ENCODE results near the gene SREBF1.
A peak's percentile ranks its signal among the peaks of the same experiment; 100 is the strongest.

Gene SREBF1

DNA sequence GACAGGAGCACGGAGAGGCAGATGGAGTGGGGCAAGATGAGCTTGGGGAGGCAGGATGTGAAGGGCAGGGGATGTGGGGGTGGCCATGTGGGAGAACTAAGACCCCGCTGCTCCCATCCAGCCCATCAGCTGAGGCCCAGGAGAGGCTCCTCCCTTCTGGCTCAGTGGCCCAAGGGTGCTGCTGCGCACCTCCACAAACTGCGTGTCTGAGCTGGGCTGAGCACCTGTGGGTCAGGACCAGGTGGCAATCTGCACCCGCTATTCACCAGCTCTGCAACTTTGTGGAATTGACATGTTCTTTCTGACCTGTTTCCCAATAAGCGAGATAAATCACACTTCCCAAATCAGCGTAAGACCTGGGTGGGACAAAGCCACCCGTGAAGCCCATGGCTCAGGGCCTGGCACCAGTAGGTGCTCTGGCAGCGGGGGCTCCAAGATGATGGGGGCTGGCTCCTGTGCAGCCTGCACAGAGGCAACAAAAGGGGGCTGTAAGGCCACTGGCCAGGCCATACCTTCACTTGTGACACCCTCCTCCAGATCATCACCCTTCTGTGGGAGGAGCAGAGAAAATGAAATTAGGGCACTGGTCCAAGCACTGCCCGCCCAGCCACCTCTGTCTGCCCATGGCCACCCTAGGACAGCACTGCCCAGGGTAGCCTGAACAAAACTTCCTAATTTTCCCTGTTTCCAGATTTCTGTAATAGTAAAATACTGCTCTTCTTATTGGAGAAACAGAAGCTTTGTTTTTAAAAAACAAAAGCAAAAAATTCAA lies 11.7 kb upstream of the SREBF1 start:
- Histone ChIP-seq H2BK120ac (ENCODE audit: low read depth, low read length) (no peak overlapping the region), H4K91ac (ENCODE audit: low read depth, low read length, poor library complexity) (no peak overlapping the region), H2AFZ (ENCODE audit: low read length) (no peak overlapping the region), H3K9me3 (replicated peaks in 1 of 2; ENCODE audit: control insufficient read depth in 2 of 2, insufficient read depth in 1 of 2, low read depth in 1 of 2, low read length in 2 of 2) (no peaks in the 10 kb centered on the region), H3K4me2 (ENCODE audit: insufficient read depth, low read length, poor library complexity, severe bottlenecking) (no peak overlapping the region), H3K4me3 (ENCODE audit: low read length in 2 of 2) (no peak overlapping the region), H3K4ac (ENCODE audit: low read length) (peak overlapping the region; percentile 4), H3K79me1 (ENCODE audit: low read depth, low read length) (no peaks in the 10 kb centered on the region), H3K36me3 (replicated peaks in 1 of 2; ENCODE audit: control insufficient read depth in 2 of 2, insufficient read depth in 2 of 2, low read length in 2 of 2) (no peaks in the 10 kb centered on the region), H4K8ac (ENCODE audit: low read depth, low read length) (no peak overlapping the region), H2BK12ac (ENCODE audit: low read length) (peak overlapping the region; percentile 88), H3K9ac (ENCODE audit: low read depth, low read length, poor library complexity) (peak overlapping the region; percentile 8), H3K23ac (ENCODE audit: low read depth, low read length, poor library complexity) (peak overlapping the region; percentile 25), H3K27me3 (ENCODE audit: control insufficient read depth in 3 of 3, insufficient read depth in 3 of 3, low read depth in 1 of 3, low read length in 3 of 3) (no peaks in the 10 kb centered on the region), H3K4me1 (ENCODE audit: control insufficient read depth in 2 of 2, insufficient read depth in 1 of 2, low read depth in 1 of 2, low read length in 2 of 2) (peaks cover 39 to 45% of the 10 kb centered on the region in 2 donors), H2BK15ac (ENCODE audit: low read length) (peak overlapping the region; percentile 93), H3K14ac (ENCODE audit: low read length) (peak overlapping the region; percentile 92), H3K18ac (ENCODE audit: low read length) (peak overlapping the region; percentile 85), H3K27ac (replicated peaks; ENCODE audit: low read length) (no peak overlapping the region), H2AK5ac (ENCODE audit: low read depth, low read length) (peak overlapping the region; percentile 95), H2BK5ac (ENCODE audit: low read length) (peak overlapping the region; percentile 44)
- no CpG with 5 or more reads among the region's 10 CpGs for WGBS, 2 donors (ENCODE audit: extremely low coverage in 2 of 2, insufficient read length in 2 of 2, insufficient replicate concordance in 1 of 2)
- no peak for DNase-seq (ENCODE audit: low spot score)

DNA sequence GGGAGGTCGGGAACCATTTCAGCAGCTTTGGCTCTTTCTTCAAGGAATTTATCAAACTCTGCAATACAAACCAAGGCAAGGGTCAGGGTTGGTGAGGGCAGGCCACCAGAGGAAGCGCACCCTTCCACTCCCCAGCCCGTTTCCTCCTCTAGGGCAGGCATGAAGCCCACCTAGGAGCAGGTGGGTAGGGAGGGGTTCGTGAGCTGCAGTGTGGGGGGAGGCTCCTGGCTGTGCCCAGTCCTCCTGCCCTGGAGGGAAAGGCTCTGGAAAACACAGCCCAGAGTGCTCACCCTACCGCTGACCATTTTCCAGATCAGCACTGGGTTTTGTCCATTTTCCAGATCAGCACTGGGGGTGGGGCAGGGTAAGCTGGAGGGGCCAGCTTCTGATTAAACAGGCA lies 10.9 kb upstream of the SREBF1 start:
- no peak for DNase-seq (ENCODE audit: low spot score)
- Histone ChIP-seq H3K4me3 (ENCODE audit: low read length in 2 of 2) (no peak overlapping the region), H3K27me3 (ENCODE audit: control insufficient read depth in 3 of 3, insufficient read depth in 3 of 3, low read depth in 1 of 3, low read length in 3 of 3) (no peaks in the 10 kb centered on the region), H3K4me2 (ENCODE audit: insufficient read depth, low read length, poor library complexity, severe bottlenecking) (no peak overlapping the region), H3K9ac (ENCODE audit: low read depth, low read length, poor library complexity) (no peak overlapping the region), H3K4me1 (ENCODE audit: control insufficient read depth in 2 of 2, insufficient read depth in 1 of 2, low read depth in 1 of 2, low read length in 2 of 2) (peaks cover 39 to 41% of the 10 kb centered on the region in 2 donors), H3K4ac (ENCODE audit: low read length) (no peak overlapping the region), H2AFZ (ENCODE audit: low read length) (no peak overlapping the region), H3K23ac (ENCODE audit: low read depth, low read length, poor library complexity) (peak overlapping the region; percentile 26), H3K9me3 (replicated peaks in 1 of 2; ENCODE audit: control insufficient read depth in 2 of 2, insufficient read depth in 1 of 2, low read depth in 1 of 2, low read length in 2 of 2) (no peaks in the 10 kb centered on the region), H3K18ac (ENCODE audit: low read length) (peak overlapping the region; percentile 86), H2BK12ac (ENCODE audit: low read length) (peak overlapping the region; percentile 88), H2BK5ac (ENCODE audit: low read length) (no peak overlapping the region), H4K91ac (ENCODE audit: low read depth, low read length, poor library complexity) (no peak overlapping the region), H2AK5ac (ENCODE audit: low read depth, low read length) (peak overlapping the region; percentile 95), H3K27ac (replicated peaks; ENCODE audit: low read length) (no peak overlapping the region), H3K36me3 (replicated peaks in 1 of 2; ENCODE audit: control insufficient read depth in 2 of 2, insufficient read depth in 2 of 2, low read length in 2 of 2) (no peaks in the 10 kb centered on the region), H4K8ac (ENCODE audit: low read depth, low read length) (no peak overlapping the region), H3K79me1 (ENCODE audit: low read depth, low read length) (no peaks in the 10 kb centered on the region), H2BK15ac (ENCODE audit: low read length) (peak overlapping the region; percentile 93), H3K14ac (ENCODE audit: low read length) (no peak overlapping the region), H2BK120ac (ENCODE audit: low read depth, low read length) (no peak overlapping the region)
- no CpG with 5 or more reads among the region's 5 CpGs for WGBS, 2 donors (ENCODE audit: extremely low coverage in 2 of 2, insufficient read length in 2 of 2, insufficient replicate concordance in 1 of 2)

- Histone ChIP-seq H4K8ac (ENCODE audit: low read depth, low read length) (no peak overlapping the region), H3K27ac (replicated peaks; ENCODE audit: low read length) (no peak overlapping the region), H2BK15ac (ENCODE audit: low read length) (peak overlapping the region; percentile 93), H2AK5ac (ENCODE audit: low read depth, low read length) (peak overlapping the region; percentile 95), H3K27me3 (ENCODE audit: control insufficient read depth in 3 of 3, insufficient read depth in 3 of 3, low read depth in 1 of 3, low read length in 3 of 3) (no peaks in the 10 kb centered on the region), H2AFZ (ENCODE audit: low read length) (no peak overlapping the region), H2BK5ac (ENCODE audit: low read length) (no peak overlapping the region), H3K4me3 (ENCODE audit: low read length in 2 of 2) (no peak overlapping the region), H3K9ac (ENCODE audit: low read depth, low read length, poor library complexity) (peak overlapping the region; percentile 67), H3K23ac (ENCODE audit: low read depth, low read length, poor library complexity) (peak overlapping the region; percentile 17), H2BK12ac (ENCODE audit: low read length) (no peak overlapping the region), H3K4me1 (ENCODE audit: control insufficient read depth in 2 of 2, insufficient read depth in 1 of 2, low read depth in 1 of 2, low read length in 2 of 2) (peaks cover 38 to 40% of the 10 kb centered on the region in 2 donors), H2BK120ac (ENCODE audit: low read depth, low read length) (no peak overlapping the region), H3K9me3 (replicated peaks in 1 of 2; ENCODE audit: control insufficient read depth in 2 of 2, insufficient read depth in 1 of 2, low read depth in 1 of 2, low read length in 2 of 2) (no peaks in the 10 kb centered on the region), H3K36me3 (replicated peaks in 1 of 2; ENCODE audit: control insufficient read depth in 2 of 2, insufficient read depth in 2 of 2, low read length in 2 of 2) (no peaks in the 10 kb centered on the region), H3K4me2 (ENCODE audit: insufficient read depth, low read length, poor library complexity, severe bottlenecking) (no peak overlapping the region), H4K91ac (ENCODE audit: low read depth, low read length, poor library complexity) (no peak overlapping the region), H3K18ac (ENCODE audit: low read length) (peak overlapping the region; percentile 78), H3K4ac (ENCODE audit: low read length) (no peak overlapping the region), H3K14ac (ENCODE audit: low read length) (no peak overlapping the region), H3K79me1 (ENCODE audit: low read depth, low read length) (no peaks in the 10 kb centered on the region)
- no CpG with 5 or more reads among the region's 17 CpGs for WGBS, 2 donors (ENCODE audit: extremely low coverage in 2 of 2, insufficient read length in 2 of 2, insufficient replicate concordance in 1 of 2)
- no peak for DNase-seq (ENCODE audit: low spot score)
Measured at GRCh38 chr17:17847118-17847689, 10.4 kb upstream of the SREBF1 start.

GRCh38 chr17:17846645-17847044 lies 9.9 kb upstream of the SREBF1 start:
- Histone ChIP-seq H3K4ac (ENCODE audit: low read length) (no peak overlapping the region), H3K79me1 (ENCODE audit: low read depth, low read length) (no peaks in the 10 kb centered on the region), H2BK12ac (ENCODE audit: low read length) (peak overlapping the region; percentile 50), H3K18ac (ENCODE audit: low read length) (peak overlapping the region; percentile 76), H3K23ac (ENCODE audit: low read depth, low read length, poor library complexity) (peak overlapping the region; percentile 62), H3K4me2 (ENCODE audit: insufficient read depth, low read length, poor library complexity, severe bottlenecking) (no peak overlapping the region), H2BK120ac (ENCODE audit: low read depth, low read length) (no peak overlapping the region), H2AK5ac (ENCODE audit: low read depth, low read length) (peak overlapping the region; percentile 95), H3K4me3 (ENCODE audit: low read length in 2 of 2) (no peak overlapping the region), H2AFZ (ENCODE audit: low read length) (no peak overlapping the region), H3K27ac (replicated peaks; ENCODE audit: low read length) (no peak overlapping the region), H3K9me3 (replicated peaks in 1 of 2; ENCODE audit: control insufficient read depth in 2 of 2, insufficient read depth in 1 of 2, low read depth in 1 of 2, low read length in 2 of 2) (no peaks in the 10 kb centered on the region), H3K4me1 (ENCODE audit: control insufficient read depth in 2 of 2, insufficient read depth in 1 of 2, low read depth in 1 of 2, low read length in 2 of 2) (peaks cover 32 to 36% of the 10 kb centered on the region in 2 donors), H3K27me3 (ENCODE audit: control insufficient read depth in 3 of 3, insufficient read depth in 3 of 3, low read depth in 1 of 3, low read length in 3 of 3) (peaks cover 0 to 3% (median 0%) of the 10 kb centered on the region in 3 experiments), H3K9ac (ENCODE audit: low read depth, low read length, poor library complexity) (no peak overlapping the region), H4K91ac (ENCODE audit: low read depth, low read length, poor library complexity) (no peak overlapping the region), H2BK5ac (ENCODE audit: low read length) (peak overlapping the region; percentile 43), H2BK15ac (ENCODE audit: low read length) (peak overlapping the region; percentile 93), H3K14ac (ENCODE audit: low read length) (no peak overlapping the region), H3K36me3 (replicated peaks in 1 of 2; ENCODE audit: control insufficient read depth in 2 of 2, insufficient read depth in 2 of 2, low read length in 2 of 2) (no peaks in the 10 kb centered on the region), H4K8ac (ENCODE audit: low read depth, low read length) (no peak overlapping the region)
- no CpG with 5 or more reads among the region's 8 CpGs for whole genome bisulfite sequencing, 2 donors (ENCODE audit: extremely low coverage in 2 of 2, insufficient read length in 2 of 2, insufficient replicate concordance in 1 of 2)
- DNase-seq (ENCODE audit: low spot score), result no peak
